ENCODE data around the gene GAB2.
A peak's percentile ranks its signal among the peaks of the same experiment; 100 is the strongest.
"Not testable (repeated sequence)": the region's sequence is repeated elsewhere in the genome, so short reads cannot be mapped to it uniquely, and the experiment has no call there.

Gene GAB2

GRCh38 chr11:78323363-78323762 lies 94.3 kb downstream of the GAB2 start:
- DNase-seq, result no peak
- intact Hi-C loops (cut with DNase I), result no loop called here

DNA sequence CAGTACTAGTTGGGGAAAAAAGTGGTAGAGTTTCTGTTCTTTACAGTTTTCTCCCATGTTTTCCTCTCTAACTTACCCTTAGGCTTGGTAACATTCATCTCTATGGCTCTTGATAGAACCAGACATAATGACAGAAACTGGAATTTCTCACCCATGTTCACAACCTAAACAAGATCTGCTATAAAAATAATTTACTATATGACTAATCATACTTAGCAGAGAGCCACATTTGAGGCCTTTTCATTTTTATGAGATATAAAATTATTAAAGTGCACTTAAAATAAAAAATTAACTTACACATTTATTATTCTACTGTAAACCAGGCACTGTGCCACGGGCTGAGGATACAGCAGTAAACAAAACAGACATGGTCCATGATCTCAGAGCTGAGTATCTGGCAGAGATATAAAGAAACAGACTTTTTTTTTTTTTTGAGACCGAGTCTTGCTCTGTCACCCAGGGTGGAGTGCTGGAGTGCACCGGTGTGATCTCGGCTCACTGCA lies 98.1 kb downstream of the GAB2 start:
- peak in 1 of 10 donors; percentile 80 for DNase-seq
- intact Hi-C loops (cut with DNase I), result no loop called here

DNA sequence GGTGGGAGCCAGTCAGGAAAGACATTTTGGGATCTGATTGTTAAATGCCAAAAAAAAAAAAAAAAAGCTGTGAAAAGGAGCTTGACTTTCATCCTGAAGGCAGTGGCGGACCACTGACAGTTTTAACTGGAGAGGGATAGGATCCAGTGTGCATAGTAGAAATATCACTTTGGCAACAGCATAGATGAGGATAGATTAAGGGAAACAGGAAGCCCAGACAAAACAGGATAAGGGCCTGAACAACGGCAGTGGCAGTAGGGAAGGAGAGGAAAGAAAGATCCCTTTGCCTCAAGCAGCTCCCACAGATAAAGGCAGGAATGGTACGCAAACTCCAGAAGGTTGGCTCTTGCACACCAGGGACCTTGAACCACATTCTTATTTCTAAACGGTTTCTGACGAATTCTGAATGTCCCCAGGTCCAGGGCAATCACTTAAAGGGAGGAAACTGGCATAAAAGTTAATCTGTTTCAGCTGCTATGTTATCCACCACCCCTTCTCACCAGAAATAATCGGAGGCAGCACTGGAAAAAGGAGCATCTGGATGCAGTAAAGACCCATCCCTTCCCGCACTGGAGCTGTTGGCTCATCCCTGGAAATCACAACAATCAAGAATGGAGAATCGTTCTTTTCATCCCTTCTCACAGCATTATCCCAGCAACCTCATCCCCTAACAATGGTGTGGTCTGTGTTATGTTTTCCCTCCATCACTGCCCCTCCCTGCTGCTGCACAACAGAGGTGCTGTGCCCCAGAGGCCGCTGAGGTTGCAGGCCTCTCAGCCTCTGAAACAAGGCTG lies 99.1 kb downstream of the GAB2 start:
- intact Hi-C loops (cut with DNase I), result no loop called here
- DNase-seq, result peak in 9 of 10 donors; percentile 50 to 96 (median 72)

DNA sequence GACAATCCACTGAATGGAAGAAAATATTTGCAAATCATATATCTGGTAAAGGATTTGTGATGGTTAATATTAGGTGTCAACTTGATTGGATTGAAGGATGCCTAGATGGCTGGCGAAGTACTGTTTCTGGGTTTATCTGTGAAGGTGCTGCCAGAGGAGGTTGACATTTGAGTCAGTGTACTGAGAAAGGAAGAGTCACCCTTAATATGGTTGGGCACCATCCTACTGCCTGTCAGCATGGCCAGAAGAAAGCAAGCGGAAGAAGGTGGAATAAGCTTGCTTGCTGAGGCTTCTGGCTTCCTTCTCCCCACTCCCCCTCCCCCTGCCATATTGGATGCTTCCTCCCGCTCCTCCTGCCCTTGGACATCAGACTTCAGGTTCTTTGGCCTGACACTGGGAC lies 101.9 kb downstream of the GAB2 start:
- DNase-seq, result no peak
- intact Hi-C loops (cut with DNase I), result no loop called here

DNA sequence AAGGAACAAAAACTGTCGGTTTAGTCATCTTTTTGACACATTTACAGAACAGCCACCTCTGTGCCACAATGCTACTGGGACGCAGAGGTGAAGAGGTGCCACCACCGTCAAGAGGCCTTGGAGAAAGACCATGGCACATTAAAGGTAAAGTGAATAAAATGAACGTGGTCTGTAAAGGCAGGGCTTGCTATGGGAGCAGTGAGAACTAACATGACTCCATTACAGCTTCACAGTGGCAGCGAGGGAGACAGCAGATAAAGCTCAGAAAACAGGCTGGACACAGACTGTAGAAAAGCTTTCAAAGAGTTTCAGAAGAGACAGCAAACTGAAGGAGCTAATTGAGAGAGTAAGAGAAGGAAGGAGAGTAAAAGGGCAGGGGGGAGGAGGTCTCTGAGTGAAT lies 102.9 kb downstream of the GAB2 start:
- no peak for DNase-seq

DNA sequence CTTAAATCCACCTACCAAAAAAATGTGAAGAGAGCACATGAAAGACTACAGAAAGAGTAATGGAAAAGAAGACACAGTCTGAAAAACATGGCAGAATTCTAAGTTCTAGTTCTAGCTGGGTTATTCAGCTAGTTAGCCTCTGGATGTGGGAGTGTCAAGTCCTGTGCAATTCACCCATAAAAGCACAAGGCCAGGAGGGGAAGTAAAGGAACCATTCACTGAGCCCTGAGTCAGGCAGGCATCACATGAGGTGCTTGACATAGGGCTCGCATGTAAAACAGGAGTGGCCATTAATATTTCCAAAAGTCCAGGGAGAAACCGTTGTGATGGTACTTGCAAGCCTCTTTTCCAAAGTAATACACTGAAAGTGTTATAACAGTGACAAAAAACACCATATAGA lies 103.7 kb downstream of the GAB2 start:
- DNase-seq, result no peak
- intact Hi-C loops (cut with DNase I), result no loop called here

More for the DNA sequence above, 102.9 kb downstream of the GAB2 start:
- intact Hi-C loops (cut with DNase I), result no loop called here

DNA sequence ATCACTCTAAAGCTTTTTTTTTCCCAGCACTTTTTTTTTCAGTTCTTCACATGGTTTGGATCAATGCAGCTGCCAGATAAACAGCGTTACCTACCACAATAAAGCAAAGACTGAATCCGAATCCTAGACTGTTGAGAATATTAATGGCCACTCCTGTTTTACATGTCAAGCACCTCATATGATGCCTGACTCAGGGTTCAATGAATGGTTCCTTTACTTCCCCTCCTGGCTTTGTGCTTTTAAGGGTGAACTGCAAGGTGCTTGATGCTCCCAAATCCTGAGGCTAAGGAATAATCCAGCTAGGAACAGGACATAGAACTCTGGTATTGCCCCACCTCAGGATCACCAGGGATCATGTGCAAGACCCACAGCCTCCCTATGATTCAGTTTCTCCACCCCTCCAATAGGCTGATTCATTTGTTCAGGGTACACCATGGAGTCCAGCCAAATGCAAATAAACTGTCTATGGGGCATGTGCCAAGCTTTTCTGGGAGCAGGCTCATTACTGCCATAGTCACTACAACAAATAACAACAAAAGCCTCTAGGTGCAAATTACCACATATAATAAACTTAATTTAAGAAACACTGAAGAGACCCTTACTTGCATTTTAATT lies 104.3 kb downstream of the GAB2 start:
- intact Hi-C loops (cut with DNase I), result no loop called here
- peak in 3 of 10 donors; percentile 15 to 52 (median 45) for DNase-seq

GRCh38 chr11:78312712-78313111 lies 104.9 kb downstream of the GAB2 start:
- no peak for DNase-seq
- intact Hi-C loops (cut with DNase I), result no loop called here

GRCh38 chr11:78311702-78312371 lies 105.8 kb downstream of the GAB2 start:
- intact Hi-C loops (cut with DNase I), result no loop called here
- DNase-seq, result no peak

DNA sequence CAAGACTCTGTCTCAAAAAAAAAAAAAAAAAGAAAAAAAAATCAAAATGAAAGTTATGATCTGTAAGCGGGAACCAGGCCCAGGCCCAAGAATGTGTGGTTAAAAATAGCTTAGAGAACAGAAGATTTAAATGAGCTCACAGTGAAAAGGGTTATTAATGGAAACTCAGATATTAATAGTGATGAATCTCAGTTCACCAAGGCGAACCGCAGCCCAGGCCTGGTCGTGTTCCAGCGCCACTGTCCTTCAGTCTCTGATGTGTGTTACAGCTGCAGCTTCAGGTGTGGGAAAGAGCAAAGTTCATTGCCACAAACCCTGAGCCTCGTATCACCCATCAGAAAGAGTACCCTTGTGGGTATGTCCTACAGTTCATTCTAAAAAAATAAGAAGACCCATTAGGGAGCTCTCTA lies 107.1 kb downstream of the GAB2 start:
- DNase-seq, result peak in 1 of 10 donors; percentile 71
- intact Hi-C loops (cut with DNase I), result no loop called here

GRCh38 chr11:78304201-78304600 lies 113.4 kb downstream of the GAB2 start:
- intact Hi-C loops (cut with DNase I), result no loop called here
- no peak for DNase-seq

- no peak for DNase-seq
- intact Hi-C loops (cut with DNase I), result no loop called here
Measured at GRCh38 chr11:78300108-78300839, 117.3 kb downstream of the GAB2 start.

DNA sequence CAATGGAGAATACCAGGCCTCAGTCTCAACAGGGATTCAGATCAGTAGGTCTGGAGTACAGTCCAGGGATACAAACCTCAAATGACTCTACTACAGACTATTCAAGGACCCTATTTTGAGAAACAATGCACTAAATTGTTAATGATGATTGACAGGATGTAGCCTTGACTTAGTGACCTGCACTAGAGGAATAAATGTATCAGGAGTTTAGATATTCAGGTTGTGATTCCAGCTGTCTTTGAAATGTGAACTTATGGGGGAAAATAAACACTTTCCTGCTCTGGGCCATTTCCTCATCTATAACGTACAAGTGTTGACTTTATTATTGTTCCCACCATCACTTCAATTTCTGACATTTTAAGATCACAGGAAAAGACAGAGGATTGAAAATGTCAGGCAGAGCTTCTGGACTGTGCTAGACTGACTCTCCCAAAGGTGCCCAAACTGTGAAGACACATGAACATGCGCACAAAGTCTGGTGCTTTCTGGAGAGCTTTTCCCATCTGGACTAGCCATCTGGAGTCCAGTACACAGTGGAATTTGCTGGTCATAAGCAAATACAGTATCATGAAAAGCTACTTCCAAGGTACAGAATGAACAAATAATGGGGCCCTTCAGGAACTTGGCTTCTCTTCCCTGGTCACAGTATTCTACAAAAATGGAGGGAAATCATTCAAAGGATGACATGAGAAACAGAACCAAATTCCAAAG lies 118.5 kb downstream of the GAB2 start:
- intact Hi-C loops (cut with DNase I), result no loop called here
- no peak for DNase-seq

DNA sequence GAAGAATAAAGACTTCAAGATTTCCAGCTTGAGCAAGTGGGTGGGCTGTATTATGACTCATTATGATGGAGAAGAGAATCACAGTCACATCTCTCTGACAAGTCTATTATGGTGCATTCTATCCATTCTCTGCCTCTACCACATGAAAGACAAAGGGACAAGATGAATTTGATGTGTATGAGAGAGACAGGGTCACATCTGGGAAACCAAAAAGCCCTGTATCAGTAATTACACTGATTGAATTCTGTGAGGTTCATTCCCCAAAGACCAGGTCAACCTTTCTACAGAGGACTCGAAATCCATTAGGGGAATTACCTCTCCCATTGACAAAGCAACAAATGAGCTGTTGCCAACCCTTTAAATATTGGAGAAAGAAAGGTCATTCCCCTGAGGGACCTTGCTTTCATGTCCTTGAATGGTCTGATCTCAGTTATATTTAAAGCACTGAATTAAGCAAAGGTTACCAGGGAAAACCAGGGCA lies 119.3 kb downstream of the GAB2 start:
- intact Hi-C loops (cut with DNase I), result no loop called here
- DNase-seq, result no peak

DNA sequence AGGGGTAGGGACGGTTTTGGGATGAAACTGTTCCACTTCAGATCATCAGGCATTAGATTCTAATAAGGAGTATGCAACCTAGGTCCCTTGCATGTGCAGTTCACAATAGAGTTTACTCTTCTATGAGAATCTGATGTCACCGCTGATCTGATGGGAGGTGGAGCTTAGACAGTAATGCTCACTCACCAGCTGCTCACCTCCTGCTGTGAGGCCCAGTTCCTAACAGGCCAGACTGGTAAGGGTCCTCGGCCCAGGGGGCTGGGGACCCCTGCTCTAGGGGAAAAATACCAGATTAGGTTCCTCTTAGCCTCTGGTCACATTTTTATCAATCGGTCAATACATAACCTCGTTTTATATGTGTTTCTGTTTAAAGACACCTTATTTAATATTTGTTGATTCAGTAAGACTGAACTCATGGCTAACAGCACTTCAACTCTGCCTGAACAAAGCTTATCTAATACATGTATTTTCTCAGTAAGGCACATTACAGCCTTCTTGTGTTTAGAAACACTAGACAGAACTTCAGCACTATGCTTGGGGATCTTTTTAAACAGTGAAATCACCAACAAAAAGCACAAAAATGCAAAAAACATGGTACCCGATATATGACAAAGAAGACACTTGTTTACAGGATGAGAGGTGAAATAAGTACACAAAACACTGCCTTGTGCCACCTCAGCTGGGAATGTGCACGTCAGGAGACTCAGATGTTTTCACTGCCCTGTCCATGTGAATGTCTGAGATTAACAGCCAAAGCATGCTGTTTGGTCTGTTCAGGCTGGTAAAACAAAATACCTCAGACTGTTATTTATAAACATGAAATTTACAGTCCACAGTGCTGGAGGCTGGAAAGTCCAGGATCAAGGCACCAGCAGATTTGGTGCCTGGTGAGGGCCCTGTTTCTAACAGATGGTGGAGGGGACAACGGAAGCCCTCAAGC lies 121.4 kb downstream of the GAB2 start:
- DNase-seq, result no peak
- intact Hi-C loops (cut with DNase I), result no loop called here

DNA sequence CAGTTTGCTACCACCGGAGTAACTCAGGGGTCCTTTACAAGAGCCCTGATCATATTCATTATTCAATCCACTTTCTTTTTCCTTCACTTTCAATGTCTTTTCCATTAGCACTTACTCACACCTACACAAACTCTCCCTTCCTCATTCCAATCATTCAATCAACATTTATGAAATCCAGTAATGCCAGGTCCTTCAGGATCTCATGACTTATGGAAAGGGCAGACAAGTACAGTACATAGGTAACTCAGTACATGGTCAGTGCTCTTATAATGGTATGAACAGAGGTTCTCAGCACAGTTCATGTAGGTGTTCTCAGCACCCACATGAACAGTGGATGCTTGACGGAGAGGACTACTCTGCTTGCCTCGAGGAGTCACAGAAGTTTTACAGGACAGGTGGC lies 122.3 kb downstream of the GAB2 start:
- no peak for DNase-seq
- intact Hi-C loops (cut with DNase I), result no loop called here

GRCh38 chr11:78294100-78294499 lies 123.5 kb downstream of the GAB2 start:
- DNase-seq; intact Hi-C loops (cut with DNase I): not testable (repeated sequence)

DNA sequence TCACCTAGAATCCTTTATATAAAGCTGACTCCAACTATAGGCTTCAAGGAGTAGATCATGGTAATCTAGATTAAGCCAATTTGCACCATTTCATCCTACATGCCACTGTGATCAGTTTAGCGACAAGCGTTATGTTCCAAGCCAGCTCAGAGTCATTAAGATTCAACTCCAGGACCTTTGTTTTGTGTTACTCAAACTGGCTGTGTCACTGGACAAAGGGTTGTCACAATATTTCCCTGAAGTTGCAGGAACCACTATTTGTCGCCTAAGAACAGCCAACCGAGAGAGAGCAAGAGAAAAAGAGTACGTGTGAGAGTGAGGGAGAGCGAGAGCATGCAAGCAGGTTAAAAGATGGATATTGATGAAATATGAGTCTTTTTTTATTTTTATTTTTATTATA lies 124.1 kb downstream of the GAB2 start:
- intact Hi-C loops (cut with DNase I), result no loop called here
- no peak for DNase-seq
